Bronchus fibroblast of lung (primary cell): ENCODE results near the gene SHISA4. TPM values are rescaled to one million over a fixed set of nuclear protein-coding genes. Genes with fewer than 3 reads are reported as not detected.

ENCODE experiments used
- total RNA-seq: library from RNA; depleted of rRNA; stranded (reverse); fragments of >200 nt; gene quantifications from 2 replicates; pipeline ENCODE4 v1.2.3, GENCODE V29; 2015

SHISA4 gene
- total RNA-seq: 23.6 and 26.4 TPM in 2 replicates

GRCh38 chr1:201888282-201889089 is at the start of gene SHISA4:
SHISA4 (plus strand) TSS chr1:201888898; CDS start chr1:201888995, 97 bp downstream.

Other genes with a start within 250 kb of the SHISA4 start
- 19.0 and 21.1 TPM in 2 replicates for gene IPO9, start 59.7 kb upstream of the SHISA4 start, total RNA-seq
- gene LMOD1, start 57.6 kb downstream of the SHISA4 start, total RNA-seq: 2.2 and 2.4 TPM in 2 replicates
- gene TIMM17A, start 66.6 kb downstream of the SHISA4 start, total RNA-seq: 48.5 and 51.6 TPM in 2 replicates
- 66.7 and 70.5 TPM in 2 replicates for gene RNPEP, start 93.8 kb downstream of the SHISA4 start, total RNA-seq
- gene ELF3, start 121.7 kb downstream of the SHISA4 start, total RNA-seq: under 0.01 and 0.17 TPM in 2 replicates
- not detected in 2 replicates for gene GPR37L1, start 234.0 kb downstream of the SHISA4 start, total RNA-seq